ENCODE measurements around the gene OR10H2. TPM values are rescaled to one million over a fixed set of nuclear protein-coding genes. Genes with fewer than 3 reads are reported as not detected.

Gene OR10H2
- total and polyA plus RNA-seq, 3 donors from 2014 or later = not detected

DNA sequence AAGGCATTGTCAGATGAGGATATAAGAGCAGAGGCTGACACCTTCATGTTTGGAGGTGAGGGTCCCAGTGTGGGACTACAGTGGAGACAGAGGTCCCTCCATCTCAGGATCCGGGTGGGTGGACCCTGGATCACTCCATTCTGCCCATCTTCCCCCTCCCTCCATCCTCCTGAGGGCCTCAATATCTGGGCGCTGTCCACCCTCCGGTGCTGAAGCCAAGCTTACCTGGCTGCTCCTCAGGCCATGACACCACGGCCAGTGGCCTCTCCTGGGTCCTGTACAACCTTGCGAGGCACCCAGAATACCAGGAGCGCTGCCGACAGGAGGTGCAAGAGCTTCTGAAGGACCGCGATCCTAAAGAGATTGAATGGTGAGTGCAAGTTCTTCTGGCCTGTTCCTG, 43.0 kb upstream of the OR10H2 start:
- DNase-seq = peak; percentile 28
- intact Hi-C loops (cut with DNase I; ENCODE audit: low total_unique reads) = no loop called here
- Histone ChIP-seq H3K4me3 (no peak overlapping the region), H3K27me3 (no peaks in the 10 kb centered on the region), H3K27ac (no peak overlapping the region), H3K4me1 (no peaks in the 10 kb centered on the region), H3K9me3 (no peaks in the 10 kb centered on the region), H3K36me3 (ENCODE audit: low read depth, missing control alignments) (no peaks in the 10 kb centered on the region)
- TF ChIP-seq POLR2A (IDR thresholded peaks at IDR 0.05) = no peak
- TF ChIP-seq, protein P1, sequence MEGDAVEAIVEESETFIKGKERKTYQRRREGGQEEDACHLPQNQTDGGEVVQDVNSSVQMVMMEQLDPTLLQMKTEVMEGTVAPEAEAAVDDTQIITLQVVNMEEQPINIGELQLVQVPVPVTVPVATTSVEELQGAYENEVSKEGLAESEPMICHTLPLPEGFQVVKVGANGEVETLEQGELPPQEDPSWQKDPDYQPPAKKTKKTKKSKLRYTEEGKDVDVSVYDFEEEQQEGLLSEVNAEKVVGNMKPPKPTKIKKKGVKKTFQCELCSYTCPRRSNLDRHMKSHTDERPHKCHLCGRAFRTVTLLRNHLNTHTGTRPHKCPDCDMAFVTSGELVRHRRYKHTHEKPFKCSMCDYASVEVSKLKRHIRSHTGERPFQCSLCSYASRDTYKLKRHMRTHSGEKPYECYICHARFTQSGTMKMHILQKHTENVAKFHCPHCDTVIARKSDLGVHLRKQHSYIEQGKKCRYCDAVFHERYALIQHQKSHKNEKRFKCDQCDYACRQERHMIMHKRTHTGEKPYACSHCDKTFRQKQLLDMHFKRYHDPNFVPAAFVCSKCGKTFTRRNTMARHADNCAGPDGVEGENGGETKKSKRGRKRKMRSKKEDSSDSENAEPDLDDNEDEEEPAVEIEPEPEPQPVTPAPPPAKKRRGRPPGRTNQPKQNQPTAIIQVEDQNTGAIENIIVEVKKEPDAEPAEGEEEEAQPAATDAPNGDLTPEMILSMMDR (IDR thresholded peaks at IDR 0.05) = no peak
- WGBS, 2 donors = 21 to 37% methylated on average over 4 to 9 of the region's 9 CpGs

DNA sequence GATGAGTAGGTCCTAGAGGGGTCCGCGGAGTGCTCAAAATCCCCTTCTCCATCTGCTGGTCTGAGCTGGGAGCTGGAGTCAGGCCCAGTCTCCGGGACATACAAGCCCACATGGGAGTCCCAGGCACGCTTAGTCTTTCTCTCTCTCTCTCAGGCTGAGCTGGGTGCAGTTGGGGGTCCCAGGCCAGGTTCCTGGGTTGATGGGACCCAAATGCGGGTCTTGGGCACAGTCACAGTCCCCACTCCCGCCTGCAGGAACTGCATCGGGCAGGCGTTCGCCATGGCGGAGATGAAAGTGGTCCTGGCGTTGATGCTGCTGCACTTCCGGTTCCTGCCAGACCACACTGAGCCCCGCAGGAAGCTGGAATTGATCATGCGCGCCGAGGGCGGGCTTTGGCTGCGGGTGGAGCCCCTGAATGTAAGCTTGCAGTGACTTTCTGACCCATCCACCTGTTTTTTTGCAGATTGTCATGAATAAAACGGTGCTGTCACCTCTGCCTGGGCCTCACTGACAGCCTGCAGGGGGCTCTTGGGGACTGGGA, 31.1 kb upstream of the OR10H2 start:
- peak overlapping the region; percentile 20 to 46 for H3K4me3 ChIP-seq
- H3K4me1 ChIP-seq = no peaks in the 10 kb centered on the region
- TF ChIP-seq, protein P1 (IDR thresholded peaks at IDR 0.05) = no peak
- TF ChIP-seq POLR2A (IDR thresholded peaks at IDR 0.05) = no peak
- DNase-seq = peak; percentile 53
- WGBS, 2 donors = 43 to 70% methylated on average over 13 to 19 of the region's 19 CpGs
- H3K27ac ChIP-seq = no peak overlapping the region
- H3K9me3 ChIP-seq = no peaks in the 10 kb centered on the region
- no peaks in the 10 kb centered on the region for H3K36me3 ChIP-seq (ENCODE audit: low read depth, missing control alignments)
- intact Hi-C loops (cut with DNase I; ENCODE audit: low total_unique reads) = no loop called here
- no peaks in the 10 kb centered on the region for H3K27me3 ChIP-seq

DNA sequence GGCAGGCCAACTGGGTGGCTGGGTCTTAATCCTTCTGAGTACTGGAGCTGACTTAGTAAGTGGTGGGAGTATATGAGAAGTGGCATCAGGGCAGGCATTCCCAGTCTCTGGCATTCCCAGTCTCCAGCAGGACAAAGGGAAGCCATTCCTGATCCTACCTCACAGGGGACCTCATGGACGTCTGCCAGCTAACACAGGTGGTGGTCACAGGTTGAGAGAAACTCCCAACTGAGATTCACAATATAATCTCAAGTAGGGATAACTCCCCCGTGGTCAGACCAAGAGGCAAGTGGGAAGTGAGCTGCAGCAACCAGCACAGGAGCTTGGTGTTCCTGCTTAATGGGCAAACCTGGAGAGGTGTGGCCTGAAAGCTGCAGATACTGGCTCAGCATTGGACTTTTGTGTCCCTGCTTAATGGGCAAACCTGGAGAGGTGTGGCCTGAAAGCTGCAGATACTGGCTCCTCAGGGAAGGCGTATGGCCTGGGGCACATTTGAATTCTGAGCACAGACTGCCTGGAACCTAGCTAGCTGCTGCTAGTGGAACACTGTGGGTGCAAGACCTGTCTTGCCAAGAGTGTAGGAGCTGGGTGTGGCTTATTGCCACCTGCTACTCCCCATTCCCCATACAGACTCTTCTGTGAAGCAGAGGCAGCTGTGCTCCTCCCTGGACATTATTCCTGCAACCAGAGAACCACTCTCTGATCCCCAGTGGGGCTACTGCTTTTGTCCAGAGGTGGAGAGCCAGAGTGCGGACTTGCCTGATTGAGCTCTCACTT, 25.9 kb upstream of the OR10H2 start:
- Histone ChIP-seq H3K27me3 (no peaks in the 10 kb centered on the region), H3K9me3 (no peaks in the 10 kb centered on the region), H3K27ac (no peak overlapping the region), H3K36me3 (ENCODE audit: low read depth, missing control alignments) (no peaks in the 10 kb centered on the region), H3K4me1 (no peaks in the 10 kb centered on the region), H3K4me3 (no peak overlapping the region)
- intact Hi-C loops (cut with DNase I; ENCODE audit: low total_unique reads) = no loop called here
- WGBS, 2 donors = 78% methylated on average over 3 to 4 of the region's 4 CpGs
- TF ChIP-seq, protein P1 (IDR thresholded peaks at IDR 0.05) = no peak
- TF ChIP-seq POLR2A (IDR thresholded peaks at IDR 0.05) = no peak
- no peak for DNase-seq

DNA sequence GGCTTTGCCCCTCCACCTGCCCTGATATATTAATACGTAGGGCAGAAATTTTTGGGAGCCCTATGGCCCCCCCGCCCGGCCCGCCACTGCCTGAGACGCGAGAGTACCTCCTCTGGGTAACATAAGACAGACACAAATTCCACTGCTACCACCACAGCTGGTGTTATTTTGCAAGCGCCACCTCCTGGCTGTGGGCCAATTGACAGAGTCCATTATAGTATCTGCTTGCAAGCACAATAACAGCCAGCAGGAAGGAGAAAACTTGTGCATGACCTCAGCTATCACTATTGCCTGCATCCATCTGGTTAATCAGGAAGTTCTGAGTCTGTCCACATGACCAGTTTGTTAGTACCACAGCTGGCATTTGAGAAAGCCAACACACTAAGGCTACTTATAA, 25.3 kb upstream of the OR10H2 start:
- Histone ChIP-seq H3K4me1 (no peaks in the 10 kb centered on the region), H3K36me3 (ENCODE audit: low read depth, missing control alignments) (no peaks in the 10 kb centered on the region), H3K27me3 (no peaks in the 10 kb centered on the region), H3K27ac (no peak overlapping the region), H3K4me3 (no peak overlapping the region), H3K9me3 (no peaks in the 10 kb centered on the region)
- DNase-seq = peak; percentile 65
- intact Hi-C loops (cut with DNase I; ENCODE audit: low total_unique reads) = no loop called here
- TF ChIP-seq, protein P1 (IDR thresholded peaks at IDR 0.05) = no peak
- no peak for TF ChIP-seq POLR2A (IDR thresholded peaks at IDR 0.05)
- WGBS, 2 donors = 28 to 38% methylated on average over 6 to 7 of the region's 7 CpGs

DNA sequence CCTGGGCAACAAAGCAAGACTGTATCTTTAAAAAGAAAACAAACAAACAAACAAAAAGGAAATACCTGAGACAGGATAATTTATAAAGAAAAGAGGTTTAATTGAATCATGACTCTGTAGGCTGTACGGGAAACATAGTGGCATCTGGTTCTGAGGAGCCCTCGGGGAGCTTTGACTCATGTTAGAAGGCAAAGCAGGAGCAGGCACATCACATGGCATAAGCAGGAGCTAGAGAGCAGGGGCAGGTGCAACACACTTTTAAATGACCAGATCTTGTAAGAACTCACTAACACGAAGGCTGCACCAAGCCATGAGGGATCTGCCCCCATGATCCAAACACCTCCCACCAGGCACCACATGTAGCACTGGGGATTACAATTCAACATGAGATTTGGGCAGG, 13.2 kb upstream of the OR10H2 start:
- WGBS, 2 donors = 62% methylated on average over 3 of the region's 3 CpGs
- no peaks in the 10 kb centered on the region for H3K36me3 ChIP-seq (ENCODE audit: low read depth, missing control alignments)
- H3K4me1 ChIP-seq = no peaks in the 10 kb centered on the region
- no peak overlapping the region for H3K4me3 ChIP-seq
- H3K27ac ChIP-seq = no peak overlapping the region
- H3K27me3 ChIP-seq = no peaks in the 10 kb centered on the region
- no peak for DNase-seq
- TF ChIP-seq POLR2A (IDR thresholded peaks at IDR 0.05) = no peak
- TF ChIP-seq, protein P1 (IDR thresholded peaks at IDR 0.05) = no peak
- H3K9me3 ChIP-seq = no peaks in the 10 kb centered on the region
- intact Hi-C loops (cut with DNase I; ENCODE audit: low total_unique reads) = no loop called here
